Limb (tissue), 2 donors: Measurements from ENCODE around the gene MYBBP1A.
A peak's percentile ranks its signal among the peaks of the same experiment; 100 is the strongest.

Source experiments
- DNase-seq, 2 donors: peaks; one replicate each; pipeline ENCODE4 v3.0.0-alpha.2; 2016; ENCODE audit errors: extremely low spot score in 2 of 2

MYBBP1A gene

DNA sequence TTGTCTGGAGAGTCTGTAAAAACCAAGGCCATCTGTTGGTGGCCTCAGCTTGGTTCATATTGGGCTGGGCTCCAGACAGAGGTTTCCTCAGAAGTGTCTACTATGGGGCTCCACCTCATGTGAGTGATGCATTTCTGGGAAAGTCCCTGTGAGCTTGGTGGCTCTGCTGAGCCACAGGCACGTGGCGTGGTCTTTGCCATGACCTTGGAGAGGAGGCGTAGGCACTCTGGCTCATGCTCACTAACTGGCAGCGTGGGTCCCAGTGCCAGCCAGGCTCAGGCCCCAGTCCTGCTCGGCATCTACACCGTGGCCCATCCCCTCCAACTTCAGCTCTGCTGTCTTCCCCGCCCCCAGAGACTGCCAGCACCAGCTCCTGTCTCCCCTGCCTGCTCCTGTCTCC, 18.5 kb upstream of the MYBBP1A start:
- no peak for DNase-seq

DNA sequence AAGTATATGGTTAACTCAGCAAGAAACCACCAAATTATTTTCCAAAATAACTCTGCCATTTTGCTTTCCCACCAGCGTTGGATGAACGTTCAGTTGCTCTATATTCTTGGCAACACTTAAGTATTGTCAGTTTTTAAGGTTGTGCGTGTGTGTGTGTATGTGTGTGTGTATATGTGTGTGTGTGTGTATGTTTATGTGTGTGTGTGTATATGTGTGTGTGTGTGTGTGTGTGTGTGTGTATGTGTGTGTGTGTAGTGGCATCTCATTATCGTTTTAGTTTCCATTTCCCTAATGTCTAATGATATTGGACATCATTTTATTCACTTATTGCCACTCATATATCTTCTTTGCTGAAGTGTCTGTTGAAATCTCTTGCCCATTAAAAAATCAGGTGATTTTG, 17.9 kb upstream of the MYBBP1A start:
- no peak for DNase-seq

DNA sequence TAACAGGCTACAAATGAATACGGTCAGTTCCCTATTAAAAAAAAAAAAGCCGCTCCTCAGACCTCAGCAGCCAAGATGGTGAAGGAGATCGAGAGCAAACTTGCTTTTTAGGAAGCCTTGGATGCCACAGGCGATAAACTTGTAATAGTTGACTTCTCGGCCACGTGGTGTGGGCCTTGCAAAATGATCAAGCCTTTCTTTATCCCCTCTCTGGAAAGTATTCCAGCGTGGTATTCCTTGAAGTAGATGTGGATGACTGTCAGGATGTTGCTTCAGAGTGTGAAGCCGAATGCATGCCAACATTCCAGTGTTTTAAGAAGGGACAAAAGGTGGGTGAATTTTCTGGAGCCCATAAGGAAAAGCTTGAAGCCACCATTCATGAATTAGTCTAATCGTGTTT, 16.9 kb upstream of the MYBBP1A start:
- DNase-seq = no peak

DNA sequence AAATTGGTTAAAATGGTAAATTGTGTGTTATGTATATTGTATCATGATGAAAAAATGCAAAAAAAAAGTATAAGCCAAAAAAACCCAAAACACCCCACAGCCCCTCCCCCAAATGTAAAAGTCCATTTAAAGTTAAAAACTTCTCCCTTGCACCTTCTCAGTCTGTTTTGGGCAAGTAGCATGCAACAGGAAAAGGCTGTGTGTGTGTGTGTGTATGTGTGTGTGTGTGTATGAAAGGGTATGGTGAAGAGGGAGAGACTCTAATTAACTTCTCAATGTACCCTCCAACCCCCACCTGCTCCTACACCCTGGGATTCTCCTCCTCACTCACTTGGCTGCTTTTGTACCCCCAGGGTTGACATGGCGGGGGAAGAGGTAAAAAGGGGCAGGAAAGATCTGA, 14.4 kb upstream of the MYBBP1A start:
- DNase-seq = no peak

DNA sequence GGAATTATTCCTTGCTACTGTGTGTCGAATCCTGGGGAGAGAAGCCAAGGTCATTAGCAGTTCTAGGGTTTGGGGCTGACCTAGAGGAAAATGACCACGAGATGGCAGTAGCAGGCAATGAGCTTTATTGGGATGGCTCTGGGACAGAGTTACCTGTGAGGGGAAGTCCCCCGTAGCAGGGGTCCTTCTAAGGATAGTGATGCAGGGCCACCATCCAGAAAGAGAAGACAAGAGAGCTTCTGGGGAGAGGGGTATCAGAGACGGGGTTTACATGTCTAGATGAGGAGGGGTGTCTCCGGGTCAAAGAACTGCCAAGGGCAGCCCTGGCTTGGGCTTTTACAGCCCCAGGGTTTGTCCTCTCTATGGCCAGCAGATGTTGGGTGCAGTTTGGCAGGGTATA, 11.6 kb upstream of the MYBBP1A start:
- peak; percentile 73 to 79 for DNase-seq

DNA sequence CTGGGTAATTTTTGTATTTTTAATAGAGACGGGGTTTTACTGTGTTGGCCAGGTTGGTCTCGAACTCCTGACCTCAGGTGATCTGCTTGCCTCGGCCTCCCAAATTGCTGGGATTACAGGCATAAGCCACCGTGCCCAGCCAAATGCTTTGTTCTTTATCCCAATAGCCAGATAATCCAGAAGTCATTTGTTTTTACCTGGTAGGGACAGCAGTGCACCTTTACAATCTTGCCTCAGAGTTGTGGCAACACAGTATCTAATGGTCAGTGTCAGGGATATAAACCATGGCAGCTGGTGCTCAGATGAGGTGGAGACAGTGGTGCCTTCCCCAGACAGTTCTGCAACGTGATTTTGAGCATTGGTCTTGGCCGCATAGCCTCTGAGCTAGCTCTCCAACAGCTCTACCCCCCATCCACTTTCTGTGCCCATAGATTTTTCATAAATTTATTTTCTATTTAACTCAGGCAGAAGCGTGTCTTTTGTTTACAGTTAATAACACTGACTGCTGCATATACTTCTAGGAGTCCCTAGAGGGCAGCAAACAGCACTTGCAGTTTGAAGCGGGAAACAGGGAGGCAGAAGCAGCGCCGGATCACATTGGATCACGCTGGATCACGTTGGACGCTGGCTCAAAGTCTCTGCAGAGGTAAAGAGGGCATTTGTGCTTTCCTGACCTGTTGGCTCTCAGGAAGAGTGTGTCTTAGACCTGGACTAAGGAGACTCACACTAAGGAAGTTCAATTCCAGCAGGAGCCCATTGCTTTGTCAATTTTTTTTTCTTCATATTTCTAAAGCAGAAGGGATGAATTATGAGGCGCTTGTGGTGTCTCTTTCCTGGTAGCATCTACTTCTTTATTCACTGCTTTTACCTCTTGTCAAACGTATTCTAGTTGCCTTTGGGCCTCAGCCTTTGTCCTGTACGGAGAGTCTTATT, 10.3 kb upstream of the MYBBP1A start:
- DNase-seq = peak; percentile 63 to 84

DNA sequence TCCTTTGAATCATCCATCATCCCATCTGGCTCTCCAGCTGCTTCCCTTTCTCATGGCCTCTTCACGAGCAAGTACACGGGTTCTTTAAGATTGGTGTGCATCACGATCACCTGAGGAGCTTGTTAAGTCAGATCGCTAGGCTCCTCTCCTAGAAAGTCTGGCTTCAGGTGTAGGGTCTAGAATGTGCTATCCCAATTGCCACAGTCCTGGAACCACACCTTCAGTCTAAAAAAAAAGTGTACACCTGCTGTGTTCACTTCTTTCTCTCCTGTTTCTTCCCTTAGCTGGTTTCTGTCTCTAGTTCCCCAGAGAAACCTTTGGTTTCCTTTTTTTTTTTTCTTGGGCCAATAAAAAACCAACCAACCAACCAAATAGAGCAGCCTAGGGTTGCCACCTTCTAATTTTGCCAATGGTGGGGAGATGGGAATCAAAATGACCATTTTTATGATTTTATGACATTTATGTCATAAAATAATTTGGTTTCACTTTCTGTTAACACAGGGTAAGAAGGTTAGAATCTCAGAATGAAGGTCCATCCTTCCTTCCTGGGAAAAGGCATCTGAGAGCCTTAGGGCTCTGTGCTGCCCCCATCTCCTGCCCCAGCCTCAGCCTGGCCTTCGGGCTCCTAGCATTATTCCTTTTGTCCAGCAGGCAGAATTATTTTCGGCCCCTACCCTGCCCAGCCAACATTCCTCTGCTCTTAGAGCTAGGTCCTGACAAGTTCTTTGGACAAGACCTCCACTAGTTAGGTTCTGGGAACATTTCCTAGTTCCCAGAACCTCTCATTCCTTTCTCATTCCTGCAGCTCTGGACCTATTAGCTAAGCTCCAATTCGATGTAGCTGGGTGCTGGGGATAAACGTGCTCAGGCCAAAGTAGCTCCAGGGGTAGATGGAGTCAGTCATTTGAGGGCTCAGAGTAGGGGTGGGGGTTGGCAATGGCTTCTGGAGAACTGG, 7.1 kb upstream of the MYBBP1A start:
- DNase-seq = no peak

DNA sequence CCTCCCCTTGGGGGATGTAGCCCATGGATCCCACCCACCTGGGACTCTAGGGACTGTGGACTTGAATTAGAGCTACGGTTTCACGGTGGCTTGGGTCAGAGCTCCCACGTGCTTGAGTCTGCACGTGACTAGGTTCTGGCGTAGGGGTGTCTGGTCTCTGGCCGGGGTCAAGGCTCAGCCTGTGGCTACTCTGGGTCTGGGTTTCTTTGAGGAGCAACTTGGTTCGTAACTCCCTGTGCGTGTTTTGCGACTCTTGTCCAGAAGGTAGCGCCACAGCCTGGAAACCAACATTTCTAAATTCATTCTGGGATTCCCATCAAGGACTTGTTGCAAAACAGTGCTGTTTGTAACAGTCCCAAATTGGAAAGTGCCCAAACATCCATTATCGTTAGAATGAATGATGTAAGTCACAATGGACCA, 5.7 kb upstream of the MYBBP1A start:
- DNase-seq = no peak

DNA sequence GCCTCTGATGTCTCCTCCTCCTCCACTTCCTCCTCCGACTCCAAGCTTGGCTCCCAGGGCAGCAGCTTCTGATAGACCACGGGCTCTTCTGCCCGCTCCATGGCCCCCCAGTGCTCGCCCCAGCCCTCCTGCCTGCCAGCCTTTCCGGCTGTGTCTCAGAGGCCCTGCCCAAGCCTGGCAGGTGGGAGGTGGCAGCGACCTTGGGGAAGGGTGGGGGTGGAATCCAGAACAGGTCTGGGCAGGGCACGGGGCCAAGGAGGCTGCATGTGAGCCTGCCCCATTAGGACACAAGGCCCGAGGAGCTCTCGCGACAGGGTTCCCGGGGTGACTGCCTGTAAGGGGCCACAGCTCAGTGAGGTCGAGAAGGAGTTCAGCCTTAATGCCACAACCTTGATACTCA, 5.2 kb upstream of the MYBBP1A start, which contains the start of gene GGT6:
GGT6 (minus strand) TSS at position 157 of the 400 bp plus-strand sequence; CDS start at position 101, 56 bp downstream.
- DNase-seq = peak in 1 of 2 donors; percentile 30

DNA sequence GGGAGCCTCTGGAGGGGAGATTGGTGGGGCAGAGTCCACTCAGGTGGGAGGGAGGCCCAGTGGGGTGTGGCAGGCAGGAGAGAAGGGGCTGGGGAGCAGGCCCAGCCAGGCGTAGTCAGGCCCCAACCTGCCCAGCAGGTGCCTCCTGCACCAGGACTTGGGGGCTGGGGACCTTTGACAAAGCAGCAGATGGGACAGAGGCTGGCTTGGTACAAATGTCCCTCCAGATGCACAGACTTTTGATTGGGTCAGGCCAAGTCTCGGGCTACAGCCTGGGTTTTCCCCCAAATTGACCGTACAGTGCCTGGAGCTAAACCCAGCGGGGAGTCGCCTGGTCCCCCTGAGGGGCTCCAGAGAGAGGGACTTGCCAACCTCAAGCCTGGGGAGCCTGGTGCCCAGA, 4.8 kb upstream of the MYBBP1A start:
- DNase-seq = no peak

DNA sequence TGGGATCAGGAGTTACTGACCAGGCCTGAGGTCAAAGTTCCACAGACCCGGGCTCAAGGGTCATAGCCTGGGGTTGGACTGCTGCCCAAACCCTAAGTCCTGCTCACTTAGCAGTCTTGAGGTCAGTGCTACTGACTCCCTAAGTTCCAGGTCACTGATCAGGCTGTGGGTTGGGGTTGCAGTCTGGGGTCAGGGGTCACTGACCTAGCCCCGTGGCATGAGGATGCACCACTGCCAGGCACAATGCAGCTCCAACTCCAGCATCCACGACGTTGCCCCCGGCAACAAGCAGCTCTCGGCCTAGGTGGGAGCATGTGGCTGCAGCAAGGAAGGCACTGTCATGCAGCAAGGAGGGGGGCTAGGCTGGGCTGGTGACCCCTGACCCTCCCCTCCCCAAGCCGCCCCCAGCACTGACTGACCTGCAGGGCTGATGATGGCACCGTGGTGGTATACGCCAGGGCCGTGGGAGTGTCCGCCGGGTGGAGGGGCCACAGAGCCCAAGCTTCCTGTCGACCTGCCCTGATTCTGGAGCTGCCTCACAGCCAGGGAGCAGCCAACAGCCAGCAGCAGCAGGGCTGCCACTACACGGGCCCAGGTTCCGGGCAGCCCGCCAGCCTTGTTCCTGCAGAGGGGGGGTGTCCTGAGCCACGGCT, 4.1 kb upstream of the MYBBP1A start:
- DNase-seq = peak in 1 of 2 donors; percentile 31

DNA sequence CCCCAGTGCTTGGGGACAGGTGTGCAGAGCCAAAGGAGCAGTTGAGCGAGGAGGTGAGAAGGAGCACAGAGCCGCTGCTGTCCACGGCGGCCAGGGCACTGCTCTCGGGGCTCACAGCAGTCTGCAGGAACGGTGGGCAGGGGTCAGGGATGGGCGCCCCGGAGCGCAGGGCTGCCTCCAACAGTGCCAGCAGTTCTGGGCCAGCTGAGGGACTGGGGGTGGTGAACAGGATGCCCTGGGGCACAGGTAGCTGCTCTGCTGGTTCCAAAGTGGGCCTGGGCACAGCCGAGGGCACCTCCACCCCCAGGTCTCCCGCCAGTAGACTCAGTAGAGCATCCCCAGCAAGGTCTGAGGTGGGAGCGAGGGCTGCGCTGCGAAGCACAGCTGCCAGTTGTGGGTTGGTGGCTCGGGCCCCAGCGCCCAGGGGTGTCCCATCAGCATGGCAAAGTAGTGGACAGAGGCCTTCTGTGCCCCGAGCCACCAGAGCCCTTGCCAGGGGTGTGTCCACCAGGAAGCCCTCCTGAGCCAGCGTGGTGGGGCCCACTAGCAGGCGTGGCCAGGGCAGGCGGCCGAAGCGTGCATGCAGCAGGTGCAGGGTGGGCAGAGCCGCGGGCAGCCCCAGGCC, 3.3 kb upstream of the MYBBP1A start:
- peak in 1 of 2 donors; percentile 29 for DNase-seq

DNA sequence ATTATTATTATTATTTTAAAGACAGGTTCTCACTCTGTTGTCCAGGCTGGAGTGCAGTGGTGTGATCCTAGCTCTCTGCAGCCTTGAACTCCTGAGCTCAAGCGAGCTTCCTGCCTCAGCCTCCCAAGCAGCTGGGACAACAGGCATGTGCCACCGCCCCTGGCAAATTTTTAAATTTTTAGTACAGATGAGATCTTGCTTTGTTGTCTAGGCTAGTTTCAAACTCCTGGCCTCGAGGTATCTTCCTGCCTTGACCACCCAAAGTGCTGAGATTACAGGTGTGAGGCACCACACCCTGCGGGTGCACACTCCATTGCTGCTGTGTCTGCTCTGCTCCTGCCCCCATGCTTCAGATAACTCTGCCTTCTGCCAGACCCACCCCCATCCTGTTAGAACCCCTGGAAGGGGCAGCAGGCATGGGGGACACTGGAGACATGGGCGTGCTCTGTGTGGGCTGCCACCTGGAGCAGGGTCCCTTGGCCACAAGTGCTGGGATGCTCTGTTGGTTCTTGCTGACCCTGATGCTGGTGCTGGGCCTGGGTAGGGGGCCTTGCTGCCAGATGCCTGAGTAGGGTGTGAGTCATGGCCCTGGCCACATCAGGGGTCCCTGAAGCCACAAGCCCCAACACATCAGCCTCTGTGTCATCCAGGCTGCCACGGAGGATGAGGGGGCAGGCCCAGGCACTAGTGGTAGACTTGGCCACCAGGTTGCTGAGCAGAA, 2.6 kb upstream of the MYBBP1A start:
- DNase-seq = no peak

DNA sequence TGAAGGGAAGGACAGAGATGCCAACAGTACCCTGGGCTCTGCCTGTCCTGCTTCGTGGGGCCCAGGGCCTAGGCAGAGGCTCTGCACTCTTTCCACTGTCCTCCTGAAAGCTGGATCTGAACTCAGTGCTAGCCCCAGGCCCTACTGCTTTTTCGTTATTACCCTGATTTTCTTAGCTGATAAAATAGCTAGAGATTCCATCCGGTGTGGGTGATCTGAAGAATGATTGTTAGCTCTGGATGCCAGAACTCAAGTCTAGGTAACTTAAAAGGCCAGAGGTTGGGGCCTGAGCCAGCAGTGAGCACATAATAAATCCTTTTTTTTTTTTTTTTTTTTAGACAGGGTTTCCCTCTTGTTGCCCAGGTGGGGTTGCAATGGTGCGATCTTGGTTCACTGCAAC, 1.8 kb upstream of the MYBBP1A start:
- DNase-seq = no peak

DNA sequence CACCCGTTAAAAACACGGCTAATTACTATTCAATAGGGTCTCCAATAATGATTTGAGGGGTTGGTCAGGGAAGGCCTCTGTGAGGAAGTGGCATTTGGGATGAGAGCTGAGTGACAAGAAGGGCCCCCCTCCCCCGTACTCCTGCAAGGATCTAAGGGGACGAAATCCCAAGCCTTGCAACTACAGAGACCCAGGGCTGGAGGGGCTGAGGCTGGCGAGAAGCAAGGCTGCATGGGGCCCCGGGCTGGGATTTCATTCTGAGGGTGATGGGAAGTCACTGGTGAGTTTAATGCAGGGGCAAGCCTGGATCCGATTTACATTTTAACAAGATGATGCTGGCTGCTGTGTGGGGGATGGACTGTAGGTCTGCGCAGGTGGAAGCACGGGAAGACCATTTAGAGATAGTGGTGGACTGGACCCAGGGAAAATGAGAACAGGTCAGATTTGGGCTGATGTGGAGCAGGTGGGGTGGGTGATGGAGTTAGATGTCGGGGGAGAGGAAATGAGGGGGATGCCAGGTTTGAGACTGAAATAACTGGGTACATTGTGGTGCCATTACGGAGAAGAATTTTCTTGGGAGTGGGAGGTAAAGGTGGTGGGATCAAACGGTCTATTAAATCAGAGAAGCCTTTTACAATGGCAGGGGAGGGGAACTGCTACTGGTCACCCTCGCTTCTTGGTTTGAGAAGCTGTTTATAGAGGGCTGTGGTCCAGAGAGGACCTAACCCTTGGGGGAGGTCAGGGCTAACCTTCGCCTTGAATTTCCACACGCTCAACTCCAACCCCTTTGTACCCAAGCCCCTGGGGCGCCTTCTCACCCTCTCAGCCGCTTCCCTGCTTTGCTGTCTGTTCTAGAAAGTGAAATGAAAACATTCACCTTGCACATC, 932 bp upstream of the MYBBP1A start:
- DNase-seq = peak in 1 of 2 donors; percentile 37

DNA sequence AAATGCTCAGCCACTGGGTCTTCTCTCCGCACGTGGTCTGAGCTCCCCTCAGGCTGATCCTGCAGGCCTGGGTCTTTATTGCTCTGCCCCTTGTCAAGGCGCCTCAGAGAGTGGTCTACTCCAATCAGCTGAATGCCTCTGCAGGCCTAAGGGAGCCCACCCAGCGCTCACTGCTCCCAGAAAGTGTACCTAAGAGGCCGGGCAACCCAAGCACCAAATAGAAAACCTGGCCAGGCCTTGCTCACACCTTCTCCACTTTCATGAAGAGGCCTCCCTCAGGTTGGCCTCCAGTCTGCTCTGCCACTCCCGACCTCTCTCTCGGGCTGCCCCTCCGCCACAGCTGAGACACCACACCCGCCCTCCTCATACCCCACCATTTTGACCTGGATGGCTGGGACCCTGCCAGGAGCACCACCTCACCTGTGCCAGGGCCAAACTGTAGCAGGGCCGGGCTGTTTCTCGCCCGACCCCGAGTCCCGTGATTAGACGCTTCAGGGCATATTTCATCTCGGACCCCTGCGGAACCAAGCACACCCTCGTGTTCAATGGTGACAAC, 665 bp downstream of the MYBBP1A start:
- no peak for DNase-seq

DNA sequence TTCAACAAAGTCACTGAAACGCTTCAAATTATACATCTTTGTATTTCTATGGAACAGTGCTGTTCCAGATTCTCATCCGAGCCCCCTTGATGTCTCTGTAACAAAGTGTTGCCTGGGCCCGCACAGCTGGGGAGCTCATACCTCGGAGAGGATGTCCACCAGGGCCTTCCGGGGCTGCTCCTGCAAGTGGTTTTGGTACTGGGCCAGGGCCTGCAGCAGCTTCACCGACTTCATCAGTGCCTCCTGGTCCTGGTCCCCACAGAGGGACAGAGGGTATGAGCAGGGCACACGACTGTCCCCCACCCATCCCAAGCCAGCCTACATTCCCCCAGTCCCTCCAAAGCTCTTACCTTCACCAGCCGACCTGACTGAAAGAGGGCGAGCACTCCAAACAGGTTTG, 1.5 kb downstream of the MYBBP1A start:
- DNase-seq = no peak

DNA sequence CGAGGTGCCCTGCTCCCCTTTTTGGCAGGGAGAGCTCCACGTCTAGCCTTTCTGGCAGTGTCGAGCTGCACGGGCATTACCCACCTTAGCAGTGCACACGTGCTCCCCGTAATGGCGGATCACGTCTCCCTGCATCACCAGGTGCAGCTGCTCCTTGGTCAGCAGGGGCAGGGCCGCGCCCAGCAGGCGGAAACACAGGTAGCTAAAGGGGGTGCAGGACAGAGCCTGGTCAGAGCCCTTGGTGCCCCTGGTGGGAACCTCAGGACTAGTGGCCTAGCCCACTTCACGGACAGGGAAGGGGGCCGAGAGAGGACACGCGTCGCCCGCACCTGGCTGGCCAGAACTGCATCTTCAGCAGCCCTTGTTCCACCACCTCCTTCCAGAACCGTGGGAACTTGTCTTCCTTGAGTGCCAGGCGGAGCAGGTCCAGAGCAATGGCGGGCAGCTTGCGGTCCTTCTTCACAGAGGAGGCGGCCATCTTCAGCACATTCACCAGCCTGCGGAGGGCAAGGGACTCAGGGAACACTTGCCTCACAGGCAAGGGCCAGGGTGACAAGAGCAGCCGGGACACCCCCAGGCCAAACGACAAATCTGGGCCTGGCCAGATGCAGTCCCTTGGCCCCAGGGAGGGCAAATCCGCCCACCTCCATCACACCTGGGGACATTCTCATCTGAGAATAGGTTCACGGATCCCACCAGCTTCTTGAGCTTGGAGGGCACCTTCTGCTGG, 3.2 kb downstream of the MYBBP1A start:
- no peak for DNase-seq
